Upper lobe of right lung (tissue), 1 donor: ENCODE results near the gene ATP5F1D. TPM values are rescaled to one million over a fixed set of nuclear protein-coding genes. Genes with fewer than 3 reads are reported as not detected.
A peak's percentile ranks its signal among the peaks of the same experiment; 100 is the strongest.

ENCODE experiments used
- ATAC-seq: fragments of 200-7000 bp; cut with Tn5 transposase; one replicate; pipeline ENCODE4 v1.9.1; 2020; ENCODE audit warnings: mild to moderate bottlenecking, moderate library complexity
- DNase-seq: peaks from one replicate; pipeline ENCODE4 v3.0.0-alpha.2; 2020
- H3K27ac ChIP-seq: fragments of 200-600 bp; one replicate; pipeline ENCODE4 v1.8.0; 2022
- H3K27me3 ChIP-seq: fragments of 200-600 bp; one replicate; pipeline ENCODE4 v1.8.0; 2022; ENCODE audit warnings: mild to moderate bottlenecking
- H3K36me3 ChIP-seq: fragments of 200-600 bp; one replicate; pipeline ENCODE4 v1.8.0; 2022
- H3K4me1 ChIP-seq: fragments of 200-600 bp; one replicate; pipeline ENCODE4 v1.8.0; 2022
- H3K4me3 ChIP-seq: fragments of 200-600 bp; one replicate; pipeline ENCODE4 v1.8.0; 2022; ENCODE audit warnings: mild to moderate bottlenecking
- H3K9me3 ChIP-seq: fragments of 200-600 bp; one replicate; pipeline ENCODE4 v1.8.0; 2022
- intact Hi-C: fragments of 100-400 bp; cut with DNase I; formaldehyde crosslinking; loops from one replicate; pipeline ENCODE4 v1.11.0; 2022
- total RNA-seq: library from RNA; stranded (reverse); fragmentation: NEBNext Ultra II Directional; extraction: Animal tissue kit (Norgen Biotek cat#: 25700); gene quantifications from one replicate; pipeline ENCODE4 v1.2.1, GENCODE V29; 2021
- TF ChIP-seq, protein P1 (sequence below): fragments of 200-600 bp; IDR thresholded peaks from one replicate; pipeline ENCODE4 v1.8.0; 2022; ENCODE audit warnings: antibody characterized with exemption
- donor health status: DM: no; HTN: yes; CAD: no; lungs with severe emphysema.

The ATP5F1D gene
- total RNA-seq, 1 donor from 2014 or later = 126 TPM

DNA sequence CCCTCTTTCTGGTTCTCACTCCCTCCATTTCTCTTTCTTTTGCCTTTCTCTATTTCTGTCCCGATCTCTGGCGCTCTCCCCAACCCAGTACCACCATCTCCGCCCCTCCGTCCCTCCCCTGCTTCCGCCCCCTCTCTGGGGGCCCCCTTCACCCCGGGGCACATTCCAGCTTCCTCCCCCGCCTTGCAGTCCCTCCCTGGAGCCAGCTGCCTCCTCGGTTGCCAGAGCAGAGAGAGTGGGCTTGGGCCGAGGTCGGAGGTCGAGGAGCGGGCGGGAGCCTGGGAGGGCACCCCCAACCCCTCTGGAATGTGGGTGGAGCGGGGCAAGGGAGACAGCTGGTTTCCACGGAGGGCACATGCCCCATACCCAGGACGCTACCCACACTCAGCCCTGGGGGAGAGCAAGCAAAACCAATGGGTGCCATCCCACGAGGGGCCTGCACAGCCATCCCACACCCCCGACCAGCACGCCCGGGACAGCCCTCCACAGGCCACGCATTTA lies 21.1 kb downstream of the ATP5F1D start:
- no peak for DNase-seq
- H3K27ac ChIP-seq = peak overlapping the region; percentile 95

DNA sequence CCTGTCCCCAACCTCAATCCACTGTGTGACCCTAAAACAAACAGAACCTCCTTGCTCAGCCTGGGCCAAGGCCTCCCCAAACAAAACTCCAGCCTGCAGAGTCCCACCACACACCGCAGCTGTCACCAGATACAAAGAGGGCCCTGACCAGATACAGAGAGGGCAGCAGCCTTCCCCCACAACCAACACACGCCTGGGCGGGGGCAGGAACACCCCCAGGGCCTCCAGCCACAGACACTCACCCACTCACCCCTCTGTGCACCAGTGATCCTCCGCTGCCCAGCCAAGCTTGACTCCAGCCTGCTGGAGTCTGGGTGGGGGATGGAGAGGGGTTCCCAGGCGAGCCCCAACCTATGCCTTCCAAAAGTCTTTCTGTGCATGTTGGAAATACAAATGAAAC lies 21.6 kb downstream of the ATP5F1D start:
- H3K9me3 ChIP-seq = no peaks in the 10 kb centered on the region
- DNase-seq = no peak
- TF ChIP-seq, protein P1, sequence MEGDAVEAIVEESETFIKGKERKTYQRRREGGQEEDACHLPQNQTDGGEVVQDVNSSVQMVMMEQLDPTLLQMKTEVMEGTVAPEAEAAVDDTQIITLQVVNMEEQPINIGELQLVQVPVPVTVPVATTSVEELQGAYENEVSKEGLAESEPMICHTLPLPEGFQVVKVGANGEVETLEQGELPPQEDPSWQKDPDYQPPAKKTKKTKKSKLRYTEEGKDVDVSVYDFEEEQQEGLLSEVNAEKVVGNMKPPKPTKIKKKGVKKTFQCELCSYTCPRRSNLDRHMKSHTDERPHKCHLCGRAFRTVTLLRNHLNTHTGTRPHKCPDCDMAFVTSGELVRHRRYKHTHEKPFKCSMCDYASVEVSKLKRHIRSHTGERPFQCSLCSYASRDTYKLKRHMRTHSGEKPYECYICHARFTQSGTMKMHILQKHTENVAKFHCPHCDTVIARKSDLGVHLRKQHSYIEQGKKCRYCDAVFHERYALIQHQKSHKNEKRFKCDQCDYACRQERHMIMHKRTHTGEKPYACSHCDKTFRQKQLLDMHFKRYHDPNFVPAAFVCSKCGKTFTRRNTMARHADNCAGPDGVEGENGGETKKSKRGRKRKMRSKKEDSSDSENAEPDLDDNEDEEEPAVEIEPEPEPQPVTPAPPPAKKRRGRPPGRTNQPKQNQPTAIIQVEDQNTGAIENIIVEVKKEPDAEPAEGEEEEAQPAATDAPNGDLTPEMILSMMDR = no peak
- H3K27me3 ChIP-seq = no peaks in the 10 kb centered on the region
- H3K36me3 ChIP-seq = peaks cover 2% of the 10 kb centered on the region
- H3K4me3 ChIP-seq = no peak overlapping the region
- peaks cover 71% of the 10 kb centered on the region for H3K4me1 ChIP-seq
- no peak for ATAC-seq
- intact Hi-C loops = no loop called here
- H3K27ac ChIP-seq = peak overlapping the region; percentile 95

More for the DNA sequence above, 21.1 kb downstream of the ATP5F1D start:
- Histone ChIP-seq H3K27me3 (no peaks in the 10 kb centered on the region), H3K36me3 (peaks cover 7% of the 10 kb centered on the region), H3K4me3 (no peak overlapping the region), H3K9me3 (no peaks in the 10 kb centered on the region), H3K4me1 (peaks cover 71% of the 10 kb centered on the region)
- intact Hi-C loops = no loop called here
- TF ChIP-seq, protein P1 = no peak
- ATAC-seq = no peak

DNA sequence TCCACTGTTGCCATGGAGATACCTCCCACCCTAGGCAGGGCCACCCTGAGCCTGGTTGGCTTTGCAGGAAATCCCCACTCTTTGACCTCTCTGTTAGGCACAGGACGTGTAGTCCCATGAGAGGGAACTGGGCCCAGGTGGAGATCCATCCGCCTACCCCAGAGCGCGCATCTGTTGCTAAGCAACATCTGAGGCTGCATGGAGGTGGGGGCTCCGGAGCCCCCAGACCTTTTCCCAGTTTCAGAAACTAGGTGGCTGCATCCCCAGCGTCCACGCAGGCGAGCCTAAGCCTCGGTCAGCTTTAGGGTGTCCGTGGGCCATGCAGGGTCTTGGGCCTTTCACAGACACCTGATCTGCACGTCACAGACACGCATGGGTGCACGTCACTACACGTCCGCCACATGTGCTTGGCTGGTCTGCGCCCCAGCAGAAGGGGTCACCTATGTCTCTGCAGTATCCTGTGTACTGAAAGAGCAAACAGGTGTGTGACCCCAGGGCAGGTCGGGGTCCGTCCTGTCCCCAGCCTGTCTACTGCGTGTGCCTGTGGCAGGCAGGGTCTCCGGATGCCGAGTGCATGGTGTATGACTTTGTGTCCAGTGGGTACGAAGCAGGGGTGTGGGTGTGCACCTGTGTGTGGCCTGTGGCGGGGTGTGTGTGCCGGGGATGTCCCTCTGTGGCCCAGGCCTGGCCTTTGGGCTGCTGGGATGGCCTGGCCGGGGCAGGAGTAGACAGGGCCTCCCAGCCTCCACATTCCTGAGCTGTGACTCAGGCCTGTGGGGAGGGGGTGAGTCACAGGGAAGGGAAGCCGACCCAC lies 23.5 kb downstream of the ATP5F1D start:
- peak overlapping the region; percentile 58 for H3K4me3 ChIP-seq
- H3K4me1 ChIP-seq = peaks cover 60% of the 10 kb centered on the region
- peak; percentile 82 for DNase-seq
- no peaks in the 10 kb centered on the region for H3K27me3 ChIP-seq
- intact Hi-C loops = no loop called here
- no peaks in the 10 kb centered on the region for H3K36me3 ChIP-seq
- TF ChIP-seq, protein P1 = no peak
- H3K9me3 ChIP-seq = no peaks in the 10 kb centered on the region
- no peak for ATAC-seq
- peak overlapping the region; percentile 80 for H3K27ac ChIP-seq

DNA sequence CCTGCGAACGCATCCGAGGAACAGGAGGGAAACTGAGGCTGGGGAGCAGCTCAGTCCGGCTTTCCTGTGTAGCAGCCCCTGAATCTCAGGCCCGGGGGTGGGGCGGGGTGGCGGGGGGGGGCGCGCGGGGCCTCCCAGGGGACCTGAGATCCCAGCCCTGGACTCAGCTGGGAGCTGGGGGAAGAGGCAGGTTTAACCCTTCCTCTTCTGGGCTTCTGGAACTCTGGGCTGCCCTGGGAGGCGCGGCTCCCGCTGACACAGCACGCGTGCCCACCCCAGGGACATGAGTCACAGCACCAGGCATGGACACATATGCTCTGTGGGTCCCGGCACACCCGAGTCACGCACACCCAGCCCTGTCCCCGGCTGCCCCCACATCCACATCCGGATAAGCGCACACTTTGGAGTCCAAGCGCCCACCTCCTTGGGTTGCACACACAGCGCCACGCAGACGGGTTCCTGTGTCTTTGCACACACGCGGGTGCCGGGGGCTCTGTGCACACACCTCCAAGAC lies 24.1 kb downstream of the ATP5F1D start:
- intact Hi-C loops = no loop called here
- Histone ChIP-seq H3K36me3 (peaks cover 3% of the 10 kb centered on the region), H3K27ac (peak overlapping the region; percentile 80), H3K4me1 (peaks cover 59% of the 10 kb centered on the region), H3K4me3 (peak overlapping the region; percentile 58), H3K27me3 (no peaks in the 10 kb centered on the region), H3K9me3 (no peaks in the 10 kb centered on the region)
- TF ChIP-seq, protein P1 = no peak
- ATAC-seq = no peak
- peak; percentile 84 for DNase-seq

DNA sequence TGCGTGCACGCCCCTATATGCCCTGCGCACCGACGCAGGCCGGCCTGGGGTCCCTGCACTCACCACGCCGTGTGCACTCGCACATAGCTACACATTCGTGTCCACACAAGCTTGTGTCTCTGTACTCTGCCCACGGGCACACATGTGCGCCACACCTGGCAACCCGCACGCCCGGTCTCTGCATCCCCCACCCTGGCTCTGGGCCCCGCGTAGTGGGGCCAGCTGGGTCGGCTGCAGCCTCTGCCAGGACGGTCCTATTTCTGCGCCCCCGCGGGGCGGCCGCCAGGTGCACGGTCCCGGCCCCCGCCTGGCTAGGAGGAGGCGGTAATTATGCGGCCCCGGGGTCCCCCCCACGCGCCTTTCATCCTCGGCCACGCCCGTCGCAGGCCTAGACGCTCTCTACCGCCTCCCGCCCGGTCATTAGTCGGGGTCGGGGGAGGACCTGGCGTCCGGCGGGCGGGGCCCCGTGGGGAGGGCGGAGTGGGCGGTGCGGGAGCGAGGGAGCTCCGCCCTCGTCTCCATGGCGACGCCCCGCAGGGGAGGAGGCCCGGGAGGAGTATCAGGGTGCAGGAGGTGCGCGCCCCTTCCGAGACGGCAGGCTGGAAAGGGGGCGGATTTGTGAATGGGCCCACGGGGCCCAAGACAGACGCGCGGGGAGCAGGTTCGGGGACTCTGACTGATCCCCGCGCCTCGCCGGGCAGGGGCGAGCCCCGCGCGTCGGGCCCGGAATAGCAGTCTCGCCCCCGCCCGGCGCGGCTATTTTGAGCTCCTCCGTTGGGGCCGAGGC lies 24.8 kb downstream of the ATP5F1D start:
- peak overlapping the region; percentile 58 for H3K4me3 ChIP-seq
- H3K27ac ChIP-seq = peak overlapping the region; percentile 80
- no peaks in the 10 kb centered on the region for H3K9me3 ChIP-seq
- peaks cover 10% of the 10 kb centered on the region for H3K36me3 ChIP-seq
- peaks cover 63% of the 10 kb centered on the region for H3K4me1 ChIP-seq
- no peaks in the 10 kb centered on the region for H3K27me3 ChIP-seq
- TF ChIP-seq, protein P1 = no peak
- peak; percentile 96 for DNase-seq
- intact Hi-C loops = no loop called here
- peak; percentile 65 for ATAC-seq
